CD4-positive, alpha-beta T cell treated with Interleukin-10 for 1 hour (primary cell): Measurements from ENCODE around the gene TRAF3IP1.
A peak's percentile ranks its signal among the peaks of the same experiment; 100 is the strongest.

Experiments used
- DNase-seq: peaks from one replicate; pipeline ENCODE4 v3.0.0-alpha.2; 2020

Gene TRAF3IP1

GRCh38 chr2:238287737-238288649, 32.3 kb upstream of the TRAF3IP1 start, which contains the start of gene PER2:
Gene PER2 (minus strand): TSS chr2:238288610. CDS start chr2:238277936, 10,674 bp downstream.
- DNase-seq, result peak; percentile 42

DNA sequence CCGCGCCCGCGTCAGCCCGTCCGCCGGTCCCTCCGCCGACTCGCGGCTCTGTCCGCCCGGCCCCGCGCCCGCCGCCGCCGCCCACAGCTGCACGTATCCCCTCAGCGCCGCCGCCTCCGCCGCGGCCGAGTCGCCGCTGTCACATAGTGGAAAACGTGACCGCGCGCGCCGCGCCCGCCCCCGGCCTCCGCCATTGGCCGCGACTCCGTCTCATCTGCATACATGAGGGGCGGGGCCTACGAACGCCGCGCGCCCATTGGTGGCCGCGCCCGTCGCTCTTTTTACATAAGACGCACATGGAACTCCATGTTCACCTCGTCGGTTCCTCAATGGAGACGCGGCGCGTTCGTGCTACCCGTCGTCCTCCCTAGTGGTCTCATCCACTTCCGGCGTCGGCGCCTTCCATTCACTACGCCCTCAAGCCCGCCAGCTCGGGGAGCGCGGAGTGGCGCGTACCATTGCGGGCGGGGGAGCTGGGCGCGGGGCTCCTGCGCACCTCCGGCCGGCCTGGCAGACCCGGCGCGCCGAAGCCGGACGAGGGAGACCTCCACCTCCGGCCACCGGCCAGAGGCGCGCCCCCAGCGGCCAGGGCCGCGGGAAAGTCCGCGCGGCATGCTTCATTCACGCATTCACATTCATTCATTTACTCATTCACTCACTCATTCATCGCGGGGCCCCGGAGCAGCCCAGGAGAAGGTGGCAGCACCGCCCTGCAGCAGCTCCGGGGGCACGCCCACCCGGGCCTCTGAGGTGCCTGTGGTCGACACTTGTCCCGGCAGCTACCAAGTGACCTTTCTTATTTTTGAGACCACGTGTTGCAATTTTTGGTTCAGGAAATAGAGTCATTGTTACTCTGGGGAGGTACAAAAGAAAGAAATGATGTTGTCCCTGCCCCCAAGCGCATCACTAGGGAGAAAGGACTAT, 31.4 kb upstream of the TRAF3IP1 start:
- DNase-seq, result peak; percentile 98

DNA sequence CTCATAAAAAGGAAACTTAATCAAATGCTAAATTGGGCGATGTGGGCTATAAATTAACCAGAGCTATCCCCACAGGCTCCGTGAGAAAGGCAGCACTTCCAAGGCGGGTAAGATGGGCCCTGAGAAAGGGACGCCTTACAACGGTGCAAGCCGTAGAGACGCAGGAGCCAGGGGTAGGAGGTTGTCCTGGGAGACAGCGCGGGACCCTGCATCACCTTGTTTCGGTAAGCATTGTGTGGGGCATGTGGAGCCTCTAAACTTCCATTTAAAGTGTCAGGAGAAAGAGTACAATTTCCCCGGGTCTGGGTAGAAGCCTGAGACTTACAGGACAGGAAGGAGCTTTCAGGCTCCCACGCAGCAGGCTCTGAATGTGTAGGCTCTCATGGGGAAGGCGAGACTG, 30.7 kb upstream of the TRAF3IP1 start:
- no peak for DNase-seq

DNA sequence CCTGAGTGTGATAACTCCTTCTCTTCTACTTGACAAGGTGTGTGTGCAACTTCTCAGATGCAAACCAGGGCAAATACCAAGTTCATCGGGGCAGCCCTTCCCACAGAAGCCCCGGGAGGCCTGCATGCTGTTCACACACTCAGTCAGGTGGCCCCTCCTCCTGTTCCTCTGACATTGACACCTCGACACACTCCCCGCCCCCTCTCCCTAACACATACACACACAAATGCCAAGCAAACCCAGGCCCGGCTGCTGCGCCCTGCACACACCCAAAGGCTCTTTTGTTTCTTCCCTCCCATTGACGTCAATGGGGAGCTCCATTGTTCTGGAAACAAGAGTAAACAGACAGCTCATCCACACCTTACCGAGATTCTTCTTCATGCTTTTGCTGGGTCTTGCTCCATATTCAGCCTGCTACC, 30.2 kb upstream of the TRAF3IP1 start:
- DNase-seq, result peak; percentile 58

GRCh38 chr2:238290715-238291549, 29.4 kb upstream of the TRAF3IP1 start:
- DNase-seq, result no peak

GRCh38 chr2:238291550-238292281, 28.6 kb upstream of the TRAF3IP1 start:
- no peak for DNase-seq

DNA sequence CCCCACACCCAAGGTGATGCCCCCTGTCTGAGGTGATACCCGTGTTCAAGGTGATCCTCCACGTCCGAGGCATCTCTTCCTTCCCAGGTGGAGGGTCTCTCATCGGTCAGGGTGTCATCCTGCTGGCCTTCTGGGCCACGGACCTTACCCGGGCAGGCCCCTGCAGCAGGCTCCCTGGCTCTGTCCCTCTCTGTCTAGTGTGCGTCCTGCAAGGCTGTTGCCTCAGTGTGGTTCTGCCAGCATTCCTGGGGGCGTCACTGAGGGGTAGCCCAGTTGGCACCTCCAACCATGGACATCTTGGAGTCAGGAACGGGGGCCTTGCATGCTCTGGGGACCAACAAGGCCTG, 26.3 kb upstream of the TRAF3IP1 start:
- no peak for DNase-seq

GRCh38 chr2:238294393-238295143, 25.8 kb upstream of the TRAF3IP1 start:
- DNase-seq, result no peak

GRCh38 chr2:238295144-238296112, 24.9 kb upstream of the TRAF3IP1 start:
- DNase-seq, result no peak

DNA sequence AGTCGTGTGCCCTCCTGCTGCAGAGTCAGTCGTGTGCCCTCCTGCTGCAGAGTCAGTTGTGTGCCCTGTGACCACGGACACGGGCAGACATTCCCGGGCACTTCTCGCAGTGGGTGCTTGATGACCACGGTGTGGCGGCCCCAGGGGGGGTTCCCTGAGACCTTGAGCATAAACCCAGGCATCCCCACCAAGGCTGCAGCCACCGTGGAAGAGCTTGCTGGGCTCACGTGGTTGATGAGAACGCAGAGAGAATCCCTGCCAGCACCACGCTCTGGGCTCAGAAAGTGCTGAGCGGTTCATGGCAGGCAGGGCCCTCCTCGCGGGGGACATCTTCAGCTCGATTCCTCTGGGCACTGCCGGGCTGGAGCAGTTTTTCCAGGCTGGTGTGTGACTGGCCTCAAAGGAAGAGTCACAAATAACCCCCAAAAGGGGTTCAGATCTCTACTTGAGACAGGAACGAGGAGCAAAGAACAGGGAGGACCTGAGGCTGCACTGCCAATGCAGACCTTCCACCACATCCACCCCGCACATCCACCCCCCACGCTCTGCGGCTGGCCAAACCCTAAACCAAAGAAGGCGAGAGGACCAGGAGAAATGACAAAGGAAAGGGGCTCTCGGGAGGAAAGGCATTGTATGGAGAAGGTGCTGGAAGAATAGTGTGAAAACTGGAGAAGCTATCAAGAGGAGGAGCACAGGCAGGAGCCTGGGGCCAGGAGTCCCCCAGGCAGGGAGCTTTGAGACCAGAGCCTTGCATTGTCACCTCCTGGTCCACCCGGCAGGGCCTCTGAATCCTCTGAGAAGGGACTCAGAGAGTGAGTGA, 23.5 kb upstream of the TRAF3IP1 start:
- no peak for DNase-seq

DNA sequence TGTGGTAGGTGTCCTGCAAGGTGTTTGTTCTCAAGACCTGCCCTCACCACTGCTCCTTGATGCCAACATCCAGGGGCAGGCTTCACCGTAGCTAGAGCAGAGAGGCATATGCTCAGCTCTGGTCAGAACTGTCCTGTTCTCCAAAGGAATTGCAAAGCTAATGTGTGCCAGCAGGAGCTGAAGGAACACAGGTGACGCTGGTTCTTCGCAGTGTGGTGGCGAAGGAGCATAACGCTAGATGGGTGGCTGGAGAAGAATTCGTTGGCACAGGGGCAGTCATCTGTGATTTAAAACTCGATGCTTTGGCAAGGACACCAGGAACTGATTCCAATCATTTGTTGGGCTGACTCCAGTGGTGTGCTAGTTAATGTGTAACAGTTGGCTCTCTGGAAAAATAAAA, 20.5 kb upstream of the TRAF3IP1 start:
- DNase-seq, result no peak

- no peak for DNase-seq
Measured at GRCh38 chr2:238302087-238302486, 18.2 kb upstream of the TRAF3IP1 start.

GRCh38 chr2:238302751-238303150, 17.6 kb upstream of the TRAF3IP1 start:
- no peak for DNase-seq

DNA sequence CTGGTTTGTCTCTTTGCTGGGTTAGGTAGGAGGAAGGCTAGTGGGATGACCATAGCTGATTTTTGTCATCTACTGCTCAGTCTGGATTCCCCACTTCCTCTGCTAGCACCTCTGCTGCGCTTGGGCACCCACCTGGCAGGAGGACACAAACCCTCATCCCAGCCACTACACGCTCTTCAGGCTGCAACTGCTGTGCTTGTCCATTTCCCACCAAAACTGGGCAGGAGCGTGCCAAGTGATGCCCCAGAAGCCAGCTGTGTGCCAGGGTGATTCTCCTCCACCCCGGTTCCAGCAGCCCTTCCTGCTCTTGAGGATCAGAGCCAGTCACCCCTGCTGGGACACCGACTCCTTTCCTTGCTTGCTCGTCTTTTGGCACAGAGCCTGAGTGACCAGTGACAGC, 16.2 kb upstream of the TRAF3IP1 start:
- DNase-seq, result no peak

- no peak for DNase-seq
Measured at GRCh38 chr2:238305092-238305862, 15.0 kb upstream of the TRAF3IP1 start.

DNA sequence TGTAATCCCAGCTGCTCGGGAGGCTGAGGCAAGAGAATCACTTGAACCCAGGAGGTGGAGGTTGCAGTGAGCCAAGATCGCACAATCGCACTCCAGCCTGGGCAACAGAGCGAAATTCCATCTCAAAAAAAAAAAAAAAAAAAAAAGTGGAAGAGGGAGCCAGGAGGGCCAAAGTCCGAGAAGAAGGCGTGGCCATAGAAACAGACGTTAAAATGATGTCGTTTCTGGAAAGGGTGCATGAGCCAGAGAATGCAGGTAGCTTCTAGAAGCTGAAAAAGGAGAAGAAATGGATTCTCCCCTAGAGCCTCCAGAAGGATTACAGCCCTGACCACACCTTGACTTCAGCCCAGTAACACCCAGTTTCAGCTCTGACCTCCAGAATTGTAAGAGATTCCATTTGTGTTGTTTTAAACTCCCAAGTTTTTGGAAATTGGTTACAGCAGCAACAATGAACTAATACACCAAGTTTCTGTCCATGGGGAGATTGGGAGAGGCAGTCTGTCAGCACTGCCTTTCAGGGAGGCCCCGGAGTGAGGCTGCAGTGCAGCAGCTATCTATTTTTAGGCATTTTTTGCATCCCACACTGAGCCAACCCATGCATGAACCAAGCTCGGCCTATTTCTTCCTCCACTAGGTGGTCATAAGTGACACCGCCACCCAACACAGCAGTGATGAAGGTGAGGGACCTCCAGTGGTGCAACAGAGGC, 14.2 kb upstream of the TRAF3IP1 start:
- DNase-seq, result no peak

DNA sequence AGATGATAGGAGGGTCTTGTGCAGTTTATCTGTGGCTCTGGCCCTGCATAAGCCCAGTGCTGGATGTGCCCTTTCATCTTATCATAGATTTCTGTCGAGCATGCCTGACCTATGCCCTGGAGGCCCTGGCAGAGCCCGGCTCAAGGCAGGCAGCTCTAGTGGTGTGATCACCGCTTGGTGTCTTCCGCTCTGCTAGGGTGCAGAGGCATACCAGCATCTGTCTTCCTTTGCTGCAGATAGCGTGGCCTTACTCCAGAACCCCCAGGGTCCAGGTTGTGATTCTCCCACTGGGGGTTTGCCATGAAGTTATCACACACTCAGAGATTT, 13.7 kb upstream of the TRAF3IP1 start:
- no peak for DNase-seq

DNA sequence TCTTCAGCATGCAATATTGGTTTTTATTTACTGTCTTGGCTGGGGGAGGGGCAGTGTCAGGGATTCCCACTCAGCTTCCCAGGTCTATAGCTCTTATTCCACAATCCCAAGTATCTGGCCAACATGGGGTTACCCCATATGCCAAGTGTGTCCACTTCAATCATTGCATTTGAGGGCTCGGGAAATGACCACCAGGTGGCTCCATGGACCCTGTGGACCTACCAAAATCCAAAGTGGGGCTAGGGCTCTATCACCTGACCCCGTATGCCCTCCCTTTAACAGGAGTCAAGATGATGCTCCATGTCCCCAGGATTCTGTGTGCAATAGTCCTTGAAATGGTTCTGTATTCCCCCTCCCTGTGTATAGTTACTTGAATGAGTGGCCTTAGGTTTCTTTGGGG, 12.1 kb upstream of the TRAF3IP1 start:
- no peak for DNase-seq
